GM18951 (cell line): ENCODE data around the gene RAB31.

Experiments used
- POLR2A ChIP-seq: IDR thresholded peaks from 4 replicates; pipeline ENCODE4 v1.6.1; 2011; ENCODE audit warnings: mild to moderate bottlenecking; ENCODE audit not compliant: insufficient read length, insufficient read depth; ENCODE audit errors: extremely low read depth
- in situ Hi-C: fragments of 300-500 bp; cut with MboI; formaldehyde crosslinking; loops from one replicate; pipeline ENCODE4 v1.12.0; 2022; ENCODE audit warnings: low sequenced_read_pairs, mixed read lengths, inconsistent platforms; ENCODE audit not compliant: unreplicated experiment

The RAB31 gene

GRCh38 chr18:9742524-9743131 is 34.5 kb downstream of the RAB31 start:
- TF ChIP-seq POLR2A: no peak
- in situ Hi-C loops: no loop called here

GRCh38 chr18:9743200-9744016 is 35.3 kb downstream of the RAB31 start:
- in situ Hi-C loops: no loop called here

GRCh38 chr18:9746958-9747357 is 38.9 kb downstream of the RAB31 start:
- TF ChIP-seq POLR2A: no peak
- in situ Hi-C loops: no loop called here

More at GRCh38 chr18:9743200-9744016, 35.3 kb downstream of the RAB31 start:
- TF ChIP-seq POLR2A: no peak

- in situ Hi-C loops: no loop called here
- no peak for TF ChIP-seq POLR2A
Measured at GRCh38 chr18:9749611-9750010, 41.5 kb downstream of the RAB31 start.

- in situ Hi-C loops: no loop called here
- no peak for TF ChIP-seq POLR2A
Measured at GRCh38 chr18:9750112-9750511, 42.0 kb downstream of the RAB31 start.

GRCh38 chr18:9750606-9751304 is 42.7 kb downstream of the RAB31 start:
- in situ Hi-C loops: no loop called here
- no peak for TF ChIP-seq POLR2A

- in situ Hi-C loops: no loop called here
- no peak for TF ChIP-seq POLR2A
Measured at GRCh38 chr18:9751371-9752031, 43.4 kb downstream of the RAB31 start.

- TF ChIP-seq POLR2A: no peak
- in situ Hi-C loops: no loop called here
Measured at GRCh38 chr18:9753846-9754245, 45.7 kb downstream of the RAB31 start.

GRCh38 chr18:9755110-9755509 is 47.0 kb downstream of the RAB31 start:
- in situ Hi-C loops: no loop called here
- no peak for TF ChIP-seq POLR2A

GRCh38 chr18:9755615-9756014 is 47.5 kb downstream of the RAB31 start:
- TF ChIP-seq POLR2A: no peak
- in situ Hi-C loops: no loop called here

- in situ Hi-C loops: no loop called here
- TF ChIP-seq POLR2A: no peak
Measured at GRCh38 chr18:9756271-9756932, 48.3 kb downstream of the RAB31 start.

GRCh38 chr18:9756933-9757470 is 48.9 kb downstream of the RAB31 start:
- in situ Hi-C loops: no loop called here
- no peak for TF ChIP-seq POLR2A

GRCh38 chr18:9757827-9758621 is 49.9 kb downstream of the RAB31 start:
- TF ChIP-seq POLR2A: no peak
- in situ Hi-C loops: no loop called here
